ENCODE measurements around the gene DGKA.
A peak's percentile ranks its signal among the peaks of the same experiment; 100 is the strongest.
"Not testable (repeated sequence)": the region's sequence is repeated elsewhere in the genome, so short reads cannot be mapped to it uniquely, and the experiment has no call there.

DGKA gene

DNA sequence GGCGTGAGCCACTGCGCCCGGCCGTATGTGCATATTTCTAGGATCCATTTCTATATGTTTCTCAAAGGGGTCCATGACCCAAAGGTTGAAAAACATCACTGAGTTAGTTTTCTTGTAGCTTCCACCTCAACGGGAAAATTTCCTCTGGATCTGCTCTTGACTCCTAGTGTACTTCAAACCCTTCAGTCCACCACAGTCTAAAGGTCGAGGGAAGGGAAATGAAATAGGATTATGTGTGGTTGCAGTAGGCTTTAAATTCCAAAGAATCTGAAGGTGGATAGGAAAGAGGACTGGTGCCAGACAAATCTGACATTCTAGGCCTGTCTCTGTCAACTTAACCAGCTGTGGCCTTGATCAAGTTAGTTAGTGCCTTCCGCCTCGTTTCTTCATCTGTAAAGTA lies 64.4 kb downstream of the DGKA start:
- no peak overlapping the region for H2AFZ ChIP-seq (ENCODE audit: low read depth)
- H4K20me1 ChIP-seq (ENCODE audit: insufficient read depth): no peaks in the 10 kb centered on the region
- TF ChIP-seq, protein P1, sequence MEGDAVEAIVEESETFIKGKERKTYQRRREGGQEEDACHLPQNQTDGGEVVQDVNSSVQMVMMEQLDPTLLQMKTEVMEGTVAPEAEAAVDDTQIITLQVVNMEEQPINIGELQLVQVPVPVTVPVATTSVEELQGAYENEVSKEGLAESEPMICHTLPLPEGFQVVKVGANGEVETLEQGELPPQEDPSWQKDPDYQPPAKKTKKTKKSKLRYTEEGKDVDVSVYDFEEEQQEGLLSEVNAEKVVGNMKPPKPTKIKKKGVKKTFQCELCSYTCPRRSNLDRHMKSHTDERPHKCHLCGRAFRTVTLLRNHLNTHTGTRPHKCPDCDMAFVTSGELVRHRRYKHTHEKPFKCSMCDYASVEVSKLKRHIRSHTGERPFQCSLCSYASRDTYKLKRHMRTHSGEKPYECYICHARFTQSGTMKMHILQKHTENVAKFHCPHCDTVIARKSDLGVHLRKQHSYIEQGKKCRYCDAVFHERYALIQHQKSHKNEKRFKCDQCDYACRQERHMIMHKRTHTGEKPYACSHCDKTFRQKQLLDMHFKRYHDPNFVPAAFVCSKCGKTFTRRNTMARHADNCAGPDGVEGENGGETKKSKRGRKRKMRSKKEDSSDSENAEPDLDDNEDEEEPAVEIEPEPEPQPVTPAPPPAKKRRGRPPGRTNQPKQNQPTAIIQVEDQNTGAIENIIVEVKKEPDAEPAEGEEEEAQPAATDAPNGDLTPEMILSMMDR (conservative IDR thresholded peaks at IDR 0.05; ENCODE audit: low read depth, low read length): no peak
- H3K79me2 ChIP-seq (ENCODE audit: insufficient read depth, low read depth): no peaks in the 10 kb centered on the region
- no peak overlapping the region for H3K4me3 ChIP-seq (IDR thresholded peaks at IDR 0.05; ENCODE audit: insufficient read depth, low read depth, low read length)
- peaks cover 7% of the 10 kb centered on the region; the same call in 1 of the 2 replicates for H3K36me3 ChIP-seq (ENCODE audit: insufficient read depth)
- no peaks in the 10 kb centered on the region for H3K27me3 ChIP-seq (ENCODE audit: insufficient read depth, low read depth)
- no peak overlapping the region for H3K27ac ChIP-seq
- H3K9ac ChIP-seq: no peak overlapping the region
- H3K4me1 ChIP-seq (ENCODE audit: low read depth, poor library complexity, severe bottlenecking): peaks cover 8% of the 10 kb centered on the region
- no peak overlapping the region for H3K4me2 ChIP-seq

GRCh38 chr12:55996201-55996714 lies 65.3 kb downstream of the DGKA start:
- H3K9ac ChIP-seq: peak overlapping the region; percentile 8; the same call in 1 of the 2 replicates
- no peaks in the 10 kb centered on the region for H3K79me2 ChIP-seq (ENCODE audit: insufficient read depth, low read depth)
- peak overlapping the region; percentile 61 for H3K4me3 ChIP-seq (IDR thresholded peaks at IDR 0.05; ENCODE audit: insufficient read depth, low read depth, low read length)
- H2AFZ ChIP-seq (ENCODE audit: low read depth): peak overlapping the region; percentile 65
- H3K27ac ChIP-seq: peak overlapping the region; percentile 0; the same call in 1 of the 2 replicates
- TF ChIP-seq, protein P1 (conservative IDR thresholded peaks at IDR 0.05; ENCODE audit: low read depth, low read length): peak; percentile 100
- H4K20me1 ChIP-seq (ENCODE audit: insufficient read depth): no peaks in the 10 kb centered on the region
- no peaks in the 10 kb centered on the region for H3K27me3 ChIP-seq (ENCODE audit: insufficient read depth, low read depth)
- H3K36me3 ChIP-seq (ENCODE audit: insufficient read depth): peaks cover 7% of the 10 kb centered on the region; the same call in 1 of the 2 replicates
- H3K4me2 ChIP-seq: peak overlapping the region; percentile 77
- H3K4me1 ChIP-seq (ENCODE audit: low read depth, poor library complexity, severe bottlenecking): peaks cover 8% of the 10 kb centered on the region

DNA sequence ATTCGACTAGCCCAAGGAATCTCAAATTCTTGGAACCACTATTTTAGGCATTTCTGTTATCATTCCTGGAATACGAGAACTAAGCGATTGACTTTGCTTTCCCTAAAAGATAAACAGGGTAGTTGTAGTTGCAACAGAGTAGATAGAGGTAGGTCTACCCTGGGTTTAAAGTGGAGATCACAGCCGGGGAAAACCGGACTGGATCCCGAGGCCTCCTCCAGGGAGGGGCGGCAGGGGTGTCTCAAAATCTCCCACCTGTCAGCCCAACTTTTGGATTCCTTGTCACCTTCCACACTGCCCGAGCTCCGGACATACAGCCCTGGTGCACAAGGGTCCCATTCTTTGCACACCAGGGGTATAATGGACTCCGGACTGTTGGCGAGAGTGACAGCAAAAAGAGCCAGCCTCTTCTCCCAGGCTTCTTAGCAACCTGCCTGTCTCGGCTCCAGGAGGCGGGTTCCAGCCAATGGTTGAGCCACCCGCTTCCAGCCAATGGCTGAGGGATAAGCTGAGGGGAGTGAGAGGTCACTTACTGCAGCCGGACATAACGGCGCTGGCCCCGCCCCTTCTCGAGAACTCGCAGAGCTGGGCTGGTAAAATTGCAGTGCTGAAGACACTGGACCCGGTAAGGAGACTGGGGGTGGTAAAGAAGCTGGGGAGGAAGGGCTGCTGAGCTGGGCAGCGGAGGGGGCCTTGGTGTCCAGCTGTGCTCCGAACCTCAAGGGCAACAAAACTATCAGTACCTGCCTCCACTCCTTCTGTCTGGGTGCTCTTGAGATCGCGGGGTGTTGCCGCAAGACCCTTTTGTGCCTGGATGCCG lies 66.0 kb downstream of the DGKA start, which contains the start of gene SUOX:
TSS of gene SUOX (plus strand) at position 562 of the 820 bp plus-strand sequence. CDS start 4,946 bp downstream, outside the sequence.
- Histone ChIP-seq H3K36me3 (ENCODE audit: insufficient read depth) (peaks cover 5% of the 10 kb centered on the region; the same call in 1 of the 2 replicates), H3K27me3 (ENCODE audit: insufficient read depth, low read depth) (no peaks in the 10 kb centered on the region), H3K9ac (peak within 1 kb of the TSS; percentile 8; the same call in 1 of the 2 replicates), H3K4me1 (ENCODE audit: low read depth, poor library complexity, severe bottlenecking) (peaks cover 8% of the 10 kb centered on the region), H4K20me1 (ENCODE audit: insufficient read depth) (no peaks in the 10 kb centered on the region), H3K4me2 (peak within 1 kb of the TSS; percentile 77), H3K79me2 (ENCODE audit: insufficient read depth, low read depth) (no peaks in the 10 kb centered on the region), H3K27ac (peak within 1 kb of the TSS; percentile 0; the same call in 1 of the 2 replicates), H3K4me3 (IDR thresholded peaks at IDR 0.05; ENCODE audit: insufficient read depth, low read depth, low read length) (peak within 1 kb of the TSS; percentile 94), H2AFZ (ENCODE audit: low read depth) (peak within 1 kb of the TSS; percentile 65)
- TF ChIP-seq, protein P1 (conservative IDR thresholded peaks at IDR 0.05; ENCODE audit: low read depth, low read length): no peak

DNA sequence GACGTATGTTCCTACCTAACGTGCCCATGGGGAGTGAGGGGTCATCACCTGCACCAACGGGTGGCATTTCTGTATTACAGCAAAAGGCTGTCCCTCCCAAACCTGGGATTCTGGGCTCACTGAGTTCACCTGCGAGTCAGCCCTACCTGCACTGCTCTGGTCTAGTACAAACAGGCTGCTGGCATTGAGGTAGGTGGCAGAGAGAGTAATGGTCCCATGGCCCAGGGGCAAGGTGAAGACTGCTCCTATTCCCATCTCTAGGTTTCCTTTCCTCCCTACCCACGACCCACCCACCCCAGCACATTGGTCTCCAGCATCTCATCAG lies 66.5 kb downstream of the DGKA start:
- H2AFZ ChIP-seq (ENCODE audit: low read depth): peak overlapping the region; percentile 65
- H3K27ac ChIP-seq: no peak overlapping the region
- peak overlapping the region; percentile 61 for H3K4me3 ChIP-seq (IDR thresholded peaks at IDR 0.05; ENCODE audit: insufficient read depth, low read depth, low read length)
- no peaks in the 10 kb centered on the region for H3K27me3 ChIP-seq (ENCODE audit: insufficient read depth, low read depth)
- TF ChIP-seq, protein P1 (conservative IDR thresholded peaks at IDR 0.05; ENCODE audit: low read depth, low read length): no peak
- H3K36me3 ChIP-seq (ENCODE audit: insufficient read depth): no peaks in the 10 kb centered on the region
- H3K9ac ChIP-seq: peak overlapping the region; percentile 8; the same call in 1 of the 2 replicates
- no peaks in the 10 kb centered on the region for H3K79me2 ChIP-seq (ENCODE audit: insufficient read depth, low read depth)
- H3K4me1 ChIP-seq (ENCODE audit: low read depth, poor library complexity, severe bottlenecking): peaks cover 8% of the 10 kb centered on the region
- H4K20me1 ChIP-seq (ENCODE audit: insufficient read depth): no peaks in the 10 kb centered on the region
- peak overlapping the region; percentile 77 for H3K4me2 ChIP-seq

- H3K9ac ChIP-seq; H3K27me3 ChIP-seq (ENCODE audit: insufficient read depth, low read depth); H2AFZ ChIP-seq (ENCODE audit: low read depth); H3K79me2 ChIP-seq (ENCODE audit: insufficient read depth, low read depth); H3K27ac ChIP-seq; H3K36me3 ChIP-seq (ENCODE audit: insufficient read depth); H4K20me1 ChIP-seq (ENCODE audit: insufficient read depth); H3K4me3 ChIP-seq (IDR thresholded peaks at IDR 0.05; ENCODE audit: insufficient read depth, low read depth, low read length); H3K4me1 ChIP-seq (ENCODE audit: low read depth, poor library complexity, severe bottlenecking); H3K4me2 ChIP-seq: not testable (repeated sequence)
Observed at GRCh38 chr12:55999522-55999921, 68.6 kb downstream of the DGKA start.

GRCh38 chr12:55999999-56000540 lies 69.1 kb downstream of the DGKA start:
- H3K36me3 ChIP-seq (ENCODE audit: insufficient read depth); H3K4me2 ChIP-seq; H2AFZ ChIP-seq (ENCODE audit: low read depth); H3K79me2 ChIP-seq (ENCODE audit: insufficient read depth, low read depth); H3K4me1 ChIP-seq (ENCODE audit: low read depth, poor library complexity, severe bottlenecking); H3K9ac ChIP-seq; H4K20me1 ChIP-seq (ENCODE audit: insufficient read depth); H3K27me3 ChIP-seq (ENCODE audit: insufficient read depth, low read depth); H3K4me3 ChIP-seq (IDR thresholded peaks at IDR 0.05; ENCODE audit: insufficient read depth, low read depth, low read length); H3K27ac ChIP-seq: not testable (repeated sequence)
